CD14-positive monocyte (primary cell): ENCODE data around the gene ANKRD44. TPM values are rescaled to one million over a fixed set of nuclear protein-coding genes. Genes with fewer than 3 reads are reported as not detected.

Experiments
- DNase-seq, 3 donors: peaks; one replicate each; pipeline ENCODE4 v3.0.0-alpha.2; 2011 to 2022
- H2AFZ ChIP-seq: 2 replicates; pipeline ENCODE4 v1.6.0; 2012; ENCODE audit warnings: mild to moderate bottlenecking, low read depth, low read length, inconsistent platforms; ENCODE audit not compliant: insufficient read depth, poor library complexity, severe bottlenecking
- H3K27ac ChIP-seq, 2 donors: 1 replicate in 1 of 2; 2 replicates in 1 of 2; pipeline ENCODE4 v1.5.1; 2012 to 2013; ENCODE audit warnings: low read length in 2 of 2, control low read depth in 1 of 2, inconsistent platforms in 1 of 2, low read depth in 1 of 2, mild to moderate bottlenecking in 1 of 2
- H3K27me3 ChIP-seq, 2 donors: one replicate each; pipeline versions ENCODE4 v1.6.0 to v1.6.1; 2011 to 2013; ENCODE audit warnings: low read length in 2 of 2; ENCODE audit not compliant: control insufficient read depth in 2 of 2, insufficient read depth in 2 of 2
- H3K36me3 ChIP-seq, 2 donors: replicated peaks in 1 of 2; 1 replicate in 1 of 2; 2 replicates in 1 of 2; pipeline versions ENCODE4 v1.5.1 to v1.6.1; 2012 to 2013; ENCODE audit warnings: low read length in 2 of 2, control low read depth in 1 of 2, inconsistent platforms in 1 of 2, mild to moderate bottlenecking in 1 of 2; ENCODE audit not compliant: insufficient read depth in 2 of 2, control insufficient read depth in 1 of 2
- H3K4me1 ChIP-seq, 2 donors: 1 replicate in 1 of 2; 2 replicates in 1 of 2; pipeline versions ENCODE4 v1.5.1 to v1.6.1; 2012 to 2013; ENCODE audit warnings: low read length in 2 of 2, control low read depth in 1 of 2, inconsistent platforms in 1 of 2, mild to moderate bottlenecking in 1 of 2, moderate library complexity in 1 of 2; ENCODE audit not compliant: insufficient read depth in 2 of 2, control insufficient read depth in 1 of 2
- H3K4me2 ChIP-seq: replicated peaks from 2 replicates; pipeline ENCODE3; 2012; ENCODE audit warnings: low read length, moderate library complexity, mild to moderate bottlenecking; ENCODE audit not compliant: poor library complexity, severe bottlenecking; ENCODE audit errors: extremely low read depth
- H3K4me3 ChIP-seq, 3 experiments: fragments of 200-600 bp in 1 of 3; sonication (generic) in 1 of 3; replicated peaks in 1 of 3; 1 replicate in 2 of 3; 2 replicates in 1 of 3; pipeline ENCODE4 v1.5.1; 2011 to 2013; ENCODE audit warnings: low read length in 3 of 3, mild to moderate bottlenecking in 3 of 3, control low read depth in 2 of 3, low read depth in 2 of 3, inconsistent platforms in 1 of 3, moderate library complexity in 1 of 3
- H3K79me2 ChIP-seq: 2 replicates; pipeline ENCODE4 v1.6.0; 2012; ENCODE audit warnings: mild to moderate bottlenecking, control low read depth, inconsistent platforms, low read length, moderate library complexity; ENCODE audit not compliant: insufficient read depth
- H3K9ac ChIP-seq: 2 replicates; pipeline ENCODE4 v1.6.0; 2017; ENCODE audit warnings: low read length, mild to moderate bottlenecking; ENCODE audit not compliant: insufficient read depth, poor library complexity, severe bottlenecking
- H3K9me3 ChIP-seq, 2 donors: replicated peaks in 1 of 2; 1 replicate in 1 of 2; 2 replicates in 1 of 2; pipeline versions ENCODE4 v1.5.1 to v1.6.1; 2012 to 2013; ENCODE audit warnings: low read length in 2 of 2, control low read depth in 1 of 2; ENCODE audit not compliant: control insufficient read depth in 1 of 2, insufficient read depth in 1 of 2
- H4K20me1 ChIP-seq: 2 replicates; pipeline ENCODE4 v1.6.0; 2012; ENCODE audit warnings: mild to moderate bottlenecking, low read length, control low read depth, moderate library complexity; ENCODE audit not compliant: insufficient read depth
- H3K27ac Mint-ChIP-seq, 7 donors: one replicate each; pipeline ENCODE4 v1.8.0; 2020; ENCODE audit warnings: mild to moderate bottlenecking in 7 of 7, mixed read lengths in 7 of 7, moderate library complexity in 6 of 7, inconsistent platforms in 2 of 7
- H3K27me3 Mint-ChIP-seq, 3 donors: one replicate each; pipeline ENCODE4 v1.8.0; 2021 to 2022; ENCODE audit warnings: low read depth in 3 of 3, mild to moderate bottlenecking in 3 of 3, mixed read lengths in 3 of 3, moderate library complexity in 3 of 3, inconsistent platforms in 1 of 3
- H3K36me3 Mint-ChIP-seq, 2 donors: one replicate each; pipeline ENCODE4 v1.8.0; 2020; ENCODE audit warnings: mixed read lengths in 2 of 2, inconsistent platforms in 1 of 2, mild to moderate bottlenecking in 1 of 2
- H3K4me1 Mint-ChIP-seq: one replicate; pipeline ENCODE4 v1.8.0; 2020; ENCODE audit warnings: mild to moderate bottlenecking, mixed read lengths
- H3K4me3 Mint-ChIP-seq, 2 donors: one replicate each; pipeline ENCODE4 v1.8.0; 2020; ENCODE audit warnings: mild to moderate bottlenecking in 2 of 2, mixed read lengths in 2 of 2, moderate library complexity in 1 of 2
- H3K9me3 Mint-ChIP-seq, 7 donors: one replicate each; pipeline ENCODE4 v1.8.0; 2020 to 2022; ENCODE audit warnings: mixed read lengths in 7 of 7, mild to moderate bottlenecking in 6 of 7, moderate library complexity in 6 of 7, inconsistent platforms in 2 of 7
- WGBS: methylation state at CpG from one replicate; pipeline ENCODE4 v1.1.5; 2013; ENCODE audit warnings: missing lambda C conversion rate; ENCODE audit not compliant: insufficient coverage; 5-methylcytosine and 5-hydroxymethylcytosine counted together
- intact Hi-C, 2 donors: fragments of 100-400 bp; cut with micrococcal nuclease; formaldehyde crosslinking; loops; one replicate each; pipeline versions ENCODE4 v1.15.0 to v1.15.1; 2023
- polyA plus RNA-seq, 3 donors: library from polyadenylated mRNA; depleted of rRNA in 1 of 3; unstranded in 2 of 3; stranded (reverse) in 1 of 3; fragments of 300-500 nt in 2 of 3; fragments of >200 nt in 1 of 3; fragmentation: Illumina TruSeq in 2 of 3; gene quantifications; 1 replicate in 2 of 3; 2 replicates in 1 of 3; pipeline ENCODE4 v1.2.3, GENCODE V29; 2012 to 2021
- TF ChIP-seq, protein P1 (sequence below): fragments of 200-600 bp; IDR thresholded peaks from one replicate; pipeline ENCODE4 v1.8.0; 2022; ENCODE audit warnings: antibody characterized with exemption, mild to moderate bottlenecking

ANKRD44 gene
- polyA plus RNA-seq, 3 donors = 55.7 to 91.9 (median 64.9) TPM

DNA sequence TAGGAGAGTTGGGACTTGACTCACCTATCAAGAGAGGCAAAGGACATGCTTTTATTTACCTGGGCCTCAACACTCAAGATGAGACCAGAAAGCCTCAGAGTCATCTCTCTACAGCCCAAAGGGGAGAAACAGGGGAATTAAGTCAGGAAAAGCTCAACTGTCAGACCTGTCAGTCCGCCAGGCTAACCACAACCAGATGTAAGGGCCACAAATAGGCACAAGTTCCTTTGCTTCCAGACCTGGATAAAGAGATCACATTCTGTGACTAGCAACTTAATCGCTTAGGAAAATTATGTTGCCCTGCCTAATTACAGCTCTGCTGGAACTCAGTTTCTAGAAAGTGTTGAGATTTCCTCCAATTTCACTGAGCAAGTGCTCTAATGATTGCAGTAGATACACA lies 67.9 kb downstream of the ANKRD44 start:
- Mint-ChIP-seq H3K4me1 (peaks cover 64% of the 10 kb centered on the region), H3K9me3 (no peaks in the 10 kb centered on the region), H3K27ac (peak overlapping the region; percentile 19 to 92 (median 82)), H3K4me3 (no peak overlapping the region), H3K27me3 (no peaks in the 10 kb centered on the region), H3K36me3 (peaks cover 13 to 15% of the 10 kb centered on the region in 2 donors)
- Histone ChIP-seq H3K27me3 (no peaks in the 10 kb centered on the region), H3K27ac (peak overlapping the region in 1 of 2 donors; percentile 74), H3K9ac (no peak overlapping the region), H3K4me3 (no peak overlapping the region), H4K20me1 (peaks cover 87% of the 10 kb centered on the region), H3K4me2 (no peak overlapping the region), H3K79me2 (peaks cover 100% of the 10 kb centered on the region), H2AFZ (no peak overlapping the region), H3K36me3 (peaks cover 0 to 11% of the 10 kb centered on the region in 2 donors), H3K9me3 (no peaks in the 10 kb centered on the region), H3K4me1 (peaks cover 40 to 54% of the 10 kb centered on the region in 2 donors)
- 100% methylated on average over 2 of the region's 2 CpGs for WGBS
- intact Hi-C loops = no loop called here
- TF ChIP-seq, protein P1, sequence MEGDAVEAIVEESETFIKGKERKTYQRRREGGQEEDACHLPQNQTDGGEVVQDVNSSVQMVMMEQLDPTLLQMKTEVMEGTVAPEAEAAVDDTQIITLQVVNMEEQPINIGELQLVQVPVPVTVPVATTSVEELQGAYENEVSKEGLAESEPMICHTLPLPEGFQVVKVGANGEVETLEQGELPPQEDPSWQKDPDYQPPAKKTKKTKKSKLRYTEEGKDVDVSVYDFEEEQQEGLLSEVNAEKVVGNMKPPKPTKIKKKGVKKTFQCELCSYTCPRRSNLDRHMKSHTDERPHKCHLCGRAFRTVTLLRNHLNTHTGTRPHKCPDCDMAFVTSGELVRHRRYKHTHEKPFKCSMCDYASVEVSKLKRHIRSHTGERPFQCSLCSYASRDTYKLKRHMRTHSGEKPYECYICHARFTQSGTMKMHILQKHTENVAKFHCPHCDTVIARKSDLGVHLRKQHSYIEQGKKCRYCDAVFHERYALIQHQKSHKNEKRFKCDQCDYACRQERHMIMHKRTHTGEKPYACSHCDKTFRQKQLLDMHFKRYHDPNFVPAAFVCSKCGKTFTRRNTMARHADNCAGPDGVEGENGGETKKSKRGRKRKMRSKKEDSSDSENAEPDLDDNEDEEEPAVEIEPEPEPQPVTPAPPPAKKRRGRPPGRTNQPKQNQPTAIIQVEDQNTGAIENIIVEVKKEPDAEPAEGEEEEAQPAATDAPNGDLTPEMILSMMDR = no peak
- no peak for DNase-seq

DNA sequence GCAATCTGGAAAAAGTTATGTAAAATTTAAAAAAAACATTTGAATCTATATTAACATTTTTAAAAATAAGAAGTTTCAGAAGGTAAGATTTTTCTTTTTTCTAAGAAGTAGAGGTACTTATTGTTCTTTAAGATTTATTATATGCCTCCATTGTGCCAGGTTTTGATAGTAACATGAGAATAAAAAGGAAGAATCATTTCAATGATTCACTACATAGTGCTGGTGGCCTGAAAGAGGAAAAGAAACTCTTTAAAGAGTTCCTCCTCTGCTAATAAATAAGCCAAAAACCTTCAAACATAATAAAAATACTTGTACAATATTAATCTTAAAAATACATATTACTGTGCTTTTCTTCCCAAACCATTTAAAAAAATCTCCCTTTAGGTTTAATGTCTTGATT lies 69.0 kb downstream of the ANKRD44 start:
- Mint-ChIP-seq H3K27me3 (no peaks in the 10 kb centered on the region), H3K4me1 (peaks cover 69% of the 10 kb centered on the region), H3K27ac (peak overlapping the region in 1 of 7 donors; percentile 26), H3K36me3 (peaks cover 8% of the 10 kb centered on the region in 2 donors), H3K9me3 (no peaks in the 10 kb centered on the region), H3K4me3 (no peak overlapping the region)
- Histone ChIP-seq H3K79me2 (peaks cover 100% of the 10 kb centered on the region), H3K9ac (no peak overlapping the region), H3K4me2 (no peak overlapping the region), H3K9me3 (no peaks in the 10 kb centered on the region), H3K4me1 (peaks cover 41 to 59% of the 10 kb centered on the region in 2 donors), H3K27ac (peak overlapping the region in 1 of 2 donors; percentile 86), H3K36me3 (peaks cover 0 to under 1% of the 10 kb centered on the region in 2 donors), H3K27me3 (no peaks in the 10 kb centered on the region), H4K20me1 (peaks cover 87% of the 10 kb centered on the region), H3K4me3 (no peak overlapping the region), H2AFZ (no peak overlapping the region)
- TF ChIP-seq, protein P1 = no peak
- DNase-seq = peak in 1 of 3 donors; percentile 55
- intact Hi-C loops = no loop called here
